H4 (cell line): ENCODE measurements around the gene MRPS14. TPM values are rescaled to one million over a fixed set of nuclear protein-coding genes. Genes with fewer than 3 reads are reported as not detected.
A peak's percentile ranks its signal among the peaks of the same experiment; 100 is the strongest.
"Not testable (repeated sequence)": the region's sequence is repeated elsewhere in the genome, so short reads cannot be mapped to it uniquely, and the experiment has no call there.

ENCODE experiments used
- DNase-seq: peaks from one replicate; pipeline ENCODE4 v3.0.0-alpha.2; 2015; ENCODE audit warnings: low spot score
- total RNA-seq: library from RNA; depleted of rRNA; stranded (reverse); fragments of >200 nt; shearing (Covaris generic); gene quantifications from 2 replicates; pipeline ENCODE4 v1.2.3, GENCODE V29; 2014

The MRPS14 gene
- total RNA-seq, 1 experiment from 2014 or later, result 30.3 TPM

DNA sequence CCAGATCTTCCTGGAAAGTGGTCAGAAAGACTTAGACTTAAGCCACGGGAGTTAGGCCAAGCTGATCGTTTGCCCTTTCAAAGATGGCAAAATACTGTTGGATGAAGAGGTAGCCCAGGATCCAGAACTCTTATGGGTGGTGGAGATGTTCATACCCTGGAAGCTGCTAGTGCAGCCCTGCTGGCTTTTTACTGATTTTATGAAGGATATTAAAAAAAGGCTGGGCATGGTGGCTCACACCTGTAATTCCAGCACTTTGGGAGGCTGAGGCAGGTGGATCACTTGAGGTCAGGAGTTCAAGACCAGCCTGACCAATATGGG lies 657 bp upstream of the MRPS14 start:
- not testable (repeated sequence) for DNase-seq

DNA sequence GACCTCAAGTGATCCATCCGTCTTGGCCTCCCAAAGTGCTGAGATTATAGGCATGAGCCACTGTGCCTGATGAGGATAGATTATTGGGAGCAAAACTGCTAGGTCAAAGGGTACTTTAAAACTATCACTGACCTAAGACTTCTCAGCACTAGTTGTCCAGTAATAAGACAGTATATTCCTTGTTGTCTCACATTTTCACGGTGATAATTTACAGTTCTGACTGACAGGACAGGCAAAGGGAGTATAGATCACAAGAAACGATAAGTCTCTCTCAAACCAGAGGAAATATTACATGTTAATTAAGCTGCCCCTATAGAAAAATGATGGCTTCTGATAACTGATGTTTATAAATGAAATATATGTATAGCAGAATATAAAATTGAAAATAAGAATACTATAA lies 3.7 kb downstream of the MRPS14 start:
- DNase-seq, result no peak

DNA sequence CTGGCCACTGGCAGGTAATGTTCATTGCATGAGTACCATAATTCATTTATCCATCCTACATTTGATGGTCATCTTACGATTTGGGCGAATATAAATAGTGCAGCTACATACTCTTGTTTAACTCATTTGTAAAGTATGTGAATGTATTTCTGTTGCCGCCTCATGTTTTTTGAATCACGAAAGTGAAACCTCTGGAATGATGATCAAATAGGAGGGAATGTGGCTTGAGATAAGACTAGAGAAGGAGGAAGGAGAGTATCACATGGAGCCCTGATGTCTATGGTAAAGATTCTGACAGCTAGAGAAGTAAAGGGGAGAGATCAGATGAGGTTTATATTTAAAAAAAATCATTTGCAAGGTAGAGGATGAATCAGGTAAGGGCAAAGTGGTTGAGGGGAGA lies 8.0 kb downstream of the MRPS14 start:
- no peak for DNase-seq

DNA sequence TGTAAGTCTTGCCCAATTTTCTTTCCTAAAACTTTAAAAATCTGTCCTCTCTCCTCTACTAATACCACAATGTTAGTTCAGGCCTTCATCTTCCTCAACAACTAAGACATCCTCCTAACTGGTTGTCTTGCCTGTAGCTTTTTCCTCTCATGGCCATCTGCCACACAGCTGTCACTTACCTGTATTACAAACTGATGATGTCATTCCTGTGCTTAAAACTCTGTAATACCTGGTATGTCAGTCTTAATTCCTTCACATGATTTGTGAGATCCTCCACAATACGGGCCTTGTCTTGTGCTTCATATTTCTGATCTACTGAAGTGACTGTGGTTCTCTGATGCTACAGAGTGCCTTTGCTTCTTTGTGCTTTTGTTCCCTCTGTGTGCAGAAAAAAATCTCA lies 9.8 kb downstream of the MRPS14 start:
- no peak for DNase-seq

DNA sequence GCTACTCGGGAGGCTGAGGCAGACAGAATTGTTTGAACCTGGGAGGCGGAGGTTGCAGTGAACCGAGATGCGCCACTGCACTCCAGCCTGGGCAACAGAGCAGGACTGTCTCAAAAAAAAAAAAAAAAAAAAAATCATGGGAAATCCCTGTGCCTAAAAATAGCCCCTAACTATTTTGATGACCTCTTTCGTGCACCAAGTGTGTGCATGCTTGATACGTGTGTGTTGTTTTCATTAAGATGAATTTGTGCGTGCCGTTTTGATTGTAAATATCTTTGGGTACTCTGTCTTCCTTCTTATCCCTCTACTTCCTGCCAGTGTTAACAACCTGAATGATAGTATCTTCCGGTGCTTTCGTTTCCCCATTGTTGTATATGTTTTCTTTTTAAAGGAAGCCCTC lies 13.7 kb downstream of the MRPS14 start:
- no peak for DNase-seq

DNA sequence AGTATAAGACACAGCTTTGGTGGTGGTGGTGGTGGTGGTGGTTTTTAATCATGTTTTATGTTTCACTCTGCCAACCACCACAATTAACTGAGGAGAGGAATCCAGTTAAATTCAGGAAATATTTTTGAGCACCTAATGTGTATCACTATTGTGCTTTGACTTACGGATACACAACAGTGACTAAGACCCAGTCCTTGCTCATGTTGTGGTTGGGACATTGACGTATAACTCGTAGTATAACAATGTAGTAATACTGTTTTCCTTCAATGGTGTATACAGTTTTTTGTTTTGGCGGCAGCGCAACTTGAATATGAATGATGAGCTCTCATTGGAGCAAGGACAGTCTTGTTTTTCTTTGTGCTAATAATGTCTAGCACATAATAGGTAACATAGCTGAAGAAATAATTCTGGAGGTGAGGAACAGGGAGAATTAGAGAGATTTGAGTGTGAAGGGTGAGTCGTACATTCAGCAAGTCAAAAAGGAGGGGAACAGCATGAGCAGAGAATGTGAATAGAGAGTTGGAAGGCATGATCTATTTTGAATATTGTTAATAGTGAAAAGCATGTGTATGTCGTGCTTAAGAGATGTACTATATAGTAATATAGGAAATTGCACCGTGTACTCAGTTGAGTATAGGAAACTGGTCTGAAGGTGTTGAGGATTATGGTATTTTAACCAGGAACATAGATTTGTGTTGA lies 18.0 kb downstream of the MRPS14 start:
- DNase-seq, result no peak

DNA sequence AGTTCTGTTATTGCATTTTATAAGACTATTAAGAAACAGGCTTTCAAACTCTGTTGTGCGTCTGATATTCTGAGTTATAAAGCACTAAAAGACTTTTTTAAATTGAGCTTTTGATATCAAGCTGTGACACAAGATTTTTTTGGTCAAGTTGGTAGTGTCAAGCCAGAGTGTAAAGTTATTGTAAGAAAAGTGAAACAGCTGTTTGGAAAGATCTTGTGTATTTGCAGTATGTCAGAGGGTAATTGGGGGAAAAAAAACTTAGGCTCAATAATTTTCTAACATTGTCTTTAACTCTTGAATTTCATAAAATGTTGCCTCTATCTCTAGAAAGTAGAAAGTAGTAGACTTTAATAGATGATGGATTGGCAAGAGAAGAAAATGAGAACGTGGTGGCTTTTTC lies 19.7 kb downstream of the MRPS14 start:
- no peak for DNase-seq

DNA sequence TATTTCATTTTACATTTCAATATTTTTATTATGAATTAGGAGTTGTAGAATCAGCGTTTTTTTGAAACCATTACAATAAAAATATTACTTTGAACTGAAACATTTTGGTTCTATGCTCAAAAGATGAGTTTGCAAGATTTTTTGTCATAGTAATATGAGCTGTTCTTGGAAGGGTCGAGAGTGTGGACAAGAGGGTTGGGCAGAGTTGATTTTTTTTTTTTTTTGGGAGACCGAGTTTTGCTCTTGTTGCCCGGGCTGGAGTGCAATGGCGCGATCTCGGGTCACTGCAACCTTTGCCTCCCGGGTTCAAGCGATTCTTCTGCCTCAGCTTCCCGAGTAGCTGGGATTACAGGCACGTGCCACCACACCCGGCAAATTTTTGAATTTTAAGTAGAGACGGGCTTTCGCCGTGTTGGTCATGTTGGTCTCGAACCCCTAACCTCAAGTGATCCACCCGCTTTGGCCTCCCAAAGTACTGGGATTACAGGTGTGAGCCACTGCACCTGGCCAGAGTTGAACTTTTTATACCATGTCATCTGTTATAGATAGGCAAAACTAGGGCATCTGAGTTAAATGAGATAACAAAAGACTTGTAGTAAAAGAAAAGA lies 20.2 kb downstream of the MRPS14 start:
- no peak for DNase-seq

DNA sequence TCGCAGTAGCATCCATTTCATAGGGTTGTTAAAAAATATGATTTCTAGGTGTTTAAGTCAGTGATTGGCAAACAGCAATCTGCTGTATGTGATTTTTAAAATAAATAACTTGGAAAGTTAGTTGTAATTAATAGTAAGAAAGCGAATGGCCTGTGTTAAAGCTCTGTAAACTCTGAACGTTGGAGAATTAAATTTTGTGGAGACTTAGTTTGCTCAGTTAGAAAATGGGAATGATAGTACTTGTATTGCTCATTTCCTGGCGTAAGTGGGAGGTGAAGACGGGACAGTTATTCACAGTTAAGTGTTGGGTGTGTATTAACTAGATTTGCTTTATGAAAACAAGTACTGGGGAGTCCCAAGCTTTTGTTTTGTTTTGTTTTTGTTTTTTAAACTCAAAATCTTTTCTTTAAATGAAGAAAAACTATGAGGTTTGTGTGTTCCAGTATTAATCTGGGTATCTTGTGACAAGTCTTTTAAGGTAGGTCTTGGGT lies 22.5 kb downstream of the MRPS14 start:
- no peak for DNase-seq

DNA sequence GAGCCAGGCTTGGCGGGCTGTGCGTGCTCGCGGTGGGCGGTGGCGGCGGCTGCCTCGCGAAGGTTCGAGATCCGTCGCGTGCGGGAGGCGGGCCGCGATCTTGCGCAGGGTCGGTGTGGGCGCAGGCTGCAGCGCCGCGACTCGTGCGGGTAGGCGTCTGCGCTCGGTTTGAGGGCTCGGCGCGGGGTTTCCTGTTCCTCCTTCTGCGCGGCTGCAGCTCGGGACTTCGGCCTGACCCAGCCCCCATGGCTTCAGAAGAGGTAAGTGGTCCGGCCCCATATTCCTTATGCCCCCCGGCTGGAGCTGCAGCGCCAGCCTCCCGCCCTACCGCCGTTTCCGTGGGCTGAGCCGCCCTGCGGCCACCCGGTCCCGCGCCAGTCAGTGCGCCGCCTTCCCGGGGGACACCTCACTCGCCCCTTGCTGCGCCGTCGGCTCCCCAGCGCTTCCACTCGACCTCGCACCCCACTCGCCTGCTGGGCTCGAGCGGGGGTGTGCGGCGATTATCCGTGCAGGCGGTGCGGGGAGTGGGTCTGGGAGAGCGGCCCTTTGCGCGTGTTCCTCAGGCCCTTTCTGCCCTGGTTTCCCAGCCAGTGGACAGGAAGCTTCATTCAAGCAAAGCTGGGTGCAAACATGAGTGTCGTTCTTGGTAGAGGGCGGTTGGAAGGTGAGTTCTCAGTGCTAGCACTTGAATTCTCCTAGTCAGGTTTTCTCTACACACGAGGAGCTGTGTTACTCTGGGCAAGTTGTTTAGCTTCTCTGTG lies 23.1 kb downstream of the MRPS14 start, which contains the start of gene CACYBP:
Gene CACYBP, plus strand, starts transcription at position 12 of the 761 bp plus-strand sequence. Its CDS starts 234 bp downstream, at position 246.
- peak; percentile 16 for DNase-seq

DNA sequence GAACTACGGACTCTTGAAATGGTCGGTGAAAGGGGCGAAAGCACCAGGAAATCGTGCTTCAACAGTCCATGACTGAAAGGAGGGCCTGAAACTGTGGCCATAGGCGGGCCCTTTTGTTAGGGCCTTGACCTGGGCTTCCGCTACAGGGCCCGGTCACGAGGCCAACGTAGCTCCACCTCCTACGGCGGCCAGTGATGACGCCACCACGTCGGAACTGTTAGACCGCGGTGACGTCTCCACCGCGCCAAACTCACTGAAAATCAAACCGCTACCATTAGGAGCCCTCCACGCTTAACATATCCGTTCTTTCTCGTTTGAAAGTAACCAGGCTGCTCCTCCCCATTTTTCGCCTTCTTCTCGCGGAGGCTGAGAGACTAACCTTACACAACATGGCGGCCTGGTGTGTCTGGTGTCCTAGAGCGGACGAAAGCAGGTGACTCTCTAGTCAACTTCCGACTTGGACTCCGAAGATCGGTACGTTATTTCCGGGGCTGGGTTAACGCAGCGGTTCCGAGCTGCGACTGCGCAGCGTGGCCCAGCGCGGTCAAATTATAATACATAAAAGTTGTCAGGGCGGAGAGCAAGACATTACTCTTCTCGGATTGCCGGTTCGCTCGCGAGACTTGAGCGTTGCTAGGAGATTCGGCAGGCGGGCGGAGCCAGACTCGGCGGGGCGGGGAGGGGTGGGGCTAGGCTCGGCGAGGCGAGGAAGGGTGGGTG lies 23.8 kb downstream of the MRPS14 start:
- DNase-seq, result peak; percentile 99

DNA sequence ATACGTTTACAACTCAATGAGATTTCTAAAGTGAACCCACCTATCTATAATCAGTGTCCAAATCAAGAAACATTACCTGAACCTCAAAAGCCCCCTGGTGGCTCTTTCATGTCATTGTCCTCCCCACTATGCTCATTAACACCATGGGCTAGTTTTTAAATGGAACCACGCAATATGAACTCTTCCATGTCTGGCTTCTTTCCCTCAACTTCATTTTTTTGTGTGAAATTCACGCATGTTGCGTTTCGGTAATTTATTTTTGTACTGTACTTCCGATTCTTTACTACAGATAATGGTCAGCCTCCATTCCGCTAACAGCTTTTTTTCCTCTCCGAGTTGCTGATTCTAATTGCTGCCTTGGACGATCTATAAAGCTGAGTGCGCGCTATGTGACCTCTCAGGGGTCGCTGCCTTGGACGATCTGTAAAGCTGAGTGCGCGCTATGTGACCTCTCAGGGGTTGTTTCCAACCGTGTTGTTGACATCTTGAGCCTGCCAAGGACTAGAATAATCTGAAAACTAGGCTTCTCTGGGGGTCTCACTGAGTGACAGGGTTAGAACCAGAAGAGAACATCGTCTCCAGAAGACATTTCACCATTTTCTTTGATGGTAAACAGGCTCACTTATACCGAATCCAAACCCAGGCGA lies 24.5 kb downstream of the MRPS14 start:
- peak; percentile 34 for DNase-seq

DNA sequence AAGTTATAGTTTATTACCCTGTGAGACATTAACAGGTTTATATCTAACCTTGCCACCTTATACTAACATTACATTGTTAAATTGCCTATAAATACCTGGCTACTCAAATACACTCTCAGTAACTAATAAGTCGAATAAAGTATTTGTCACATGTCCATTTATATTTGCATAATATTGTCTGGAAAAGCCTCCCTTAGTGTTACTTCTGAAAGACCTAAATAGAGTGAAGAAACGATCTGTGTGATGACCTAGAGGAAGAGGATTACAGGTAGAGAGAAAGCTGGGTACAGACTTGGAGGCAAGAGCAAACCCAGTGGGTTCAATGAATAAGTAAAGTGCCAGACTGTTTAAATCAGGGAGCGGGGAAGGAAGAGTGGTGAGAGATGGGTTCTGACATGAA lies 26.2 kb downstream of the MRPS14 start:
- no peak for DNase-seq

DNA sequence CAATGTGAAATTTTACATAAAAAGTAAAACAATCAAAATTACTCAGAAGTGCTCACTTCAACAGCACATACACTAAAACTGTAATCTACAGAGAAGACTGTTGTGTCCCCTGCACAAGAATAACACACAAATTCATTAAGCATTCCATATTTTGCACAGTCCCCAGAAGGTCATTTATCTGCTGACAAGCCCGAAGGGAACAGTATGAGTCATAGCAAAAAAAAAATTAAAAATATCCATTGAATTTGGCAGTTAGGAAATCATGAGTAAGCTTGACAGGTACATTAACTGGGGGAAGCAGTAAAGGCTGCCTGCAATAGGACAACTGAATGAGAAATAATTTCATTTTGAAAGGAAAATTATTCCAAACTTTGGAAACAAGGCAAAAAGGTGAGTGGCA lies 26.7 kb downstream of the MRPS14 start:
- no peak for DNase-seq

DNA sequence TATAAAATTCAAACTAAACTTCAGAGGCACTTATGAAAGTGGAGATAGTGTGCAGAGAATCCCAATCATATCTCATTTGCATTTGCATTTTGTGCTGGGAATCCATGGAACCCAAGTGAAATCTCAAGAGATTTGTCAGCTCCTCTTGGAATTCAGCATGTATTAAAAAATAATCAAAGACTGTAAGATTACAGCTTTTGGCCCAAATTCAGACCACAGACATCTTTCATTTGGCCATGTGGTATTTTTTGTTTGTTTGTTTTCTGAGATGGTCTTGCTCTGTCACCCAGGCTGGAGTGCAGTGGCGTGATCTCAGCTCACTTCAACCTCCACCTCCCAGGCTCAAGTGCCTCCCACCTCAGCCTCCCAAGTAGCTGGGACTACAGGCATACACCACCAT lies 27.3 kb downstream of the MRPS14 start:
- no peak for DNase-seq

DNA sequence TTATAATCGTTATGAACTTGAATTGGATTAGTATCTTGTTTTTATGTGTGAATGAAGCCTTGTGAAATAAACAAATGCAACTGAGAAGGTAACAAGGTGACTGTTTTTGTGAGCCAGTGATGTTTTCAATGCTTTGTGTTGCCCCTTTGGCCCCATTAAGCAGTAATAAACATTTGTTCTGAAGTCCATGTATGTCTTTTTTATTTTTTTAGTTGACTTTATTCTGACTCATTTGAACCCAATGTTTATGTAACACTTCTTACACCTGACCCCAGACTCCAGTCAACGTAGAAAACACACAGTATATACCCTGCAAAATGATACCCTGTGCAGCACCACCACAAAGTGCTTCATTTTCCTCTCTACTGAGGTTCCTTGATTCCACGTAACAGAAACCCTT lies 28.1 kb downstream of the MRPS14 start:
- no peak for DNase-seq

DNA sequence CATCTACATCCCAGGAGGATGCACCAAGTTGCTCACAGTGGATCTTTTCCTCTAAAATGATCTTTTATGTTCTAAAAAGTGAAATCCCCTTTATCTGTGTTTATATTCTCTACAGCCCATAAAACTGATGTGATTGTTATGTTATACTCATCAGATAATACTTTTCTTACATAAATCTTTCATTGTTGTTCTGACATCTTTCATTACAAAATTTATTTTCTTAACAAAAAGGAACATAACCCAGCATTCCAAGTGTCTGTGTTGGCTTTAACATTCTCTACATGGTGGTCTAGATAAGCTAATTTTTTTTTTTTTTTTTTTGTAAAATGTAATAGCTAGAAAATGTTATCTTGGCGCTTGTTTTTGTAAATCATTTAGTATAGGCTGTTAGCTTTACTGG lies 31.8 kb downstream of the MRPS14 start:
- DNase-seq, result no peak

DNA sequence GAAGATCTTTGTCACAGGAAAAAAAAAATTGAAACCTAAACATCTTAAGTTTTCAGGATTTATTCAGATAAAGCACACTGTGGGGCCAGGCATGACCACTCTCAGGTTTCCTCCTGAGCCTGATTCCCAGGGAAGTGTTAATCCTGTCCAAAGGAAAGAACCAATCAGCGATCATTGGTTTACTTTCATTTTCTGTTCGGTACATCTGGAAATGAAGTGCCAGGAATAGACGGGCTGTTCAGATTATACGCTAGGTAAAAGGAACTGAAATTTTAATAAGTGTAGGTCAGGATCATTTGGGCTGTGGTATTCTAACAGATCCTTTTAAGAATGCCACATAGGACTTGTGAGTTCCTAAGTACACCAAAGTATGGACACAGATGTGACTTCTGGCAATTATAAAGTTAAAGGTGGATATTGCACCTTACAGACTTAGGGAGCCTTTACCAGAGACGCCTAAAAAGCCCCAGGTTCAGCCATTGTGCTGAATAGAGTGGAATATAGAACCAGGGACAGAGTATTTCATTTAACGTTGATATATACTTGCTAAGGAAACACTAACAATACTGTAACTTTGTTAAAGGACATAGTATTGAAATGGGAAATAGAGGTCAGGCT lies 32.7 kb downstream of the MRPS14 start:
- peak; percentile 85 for DNase-seq

DNA sequence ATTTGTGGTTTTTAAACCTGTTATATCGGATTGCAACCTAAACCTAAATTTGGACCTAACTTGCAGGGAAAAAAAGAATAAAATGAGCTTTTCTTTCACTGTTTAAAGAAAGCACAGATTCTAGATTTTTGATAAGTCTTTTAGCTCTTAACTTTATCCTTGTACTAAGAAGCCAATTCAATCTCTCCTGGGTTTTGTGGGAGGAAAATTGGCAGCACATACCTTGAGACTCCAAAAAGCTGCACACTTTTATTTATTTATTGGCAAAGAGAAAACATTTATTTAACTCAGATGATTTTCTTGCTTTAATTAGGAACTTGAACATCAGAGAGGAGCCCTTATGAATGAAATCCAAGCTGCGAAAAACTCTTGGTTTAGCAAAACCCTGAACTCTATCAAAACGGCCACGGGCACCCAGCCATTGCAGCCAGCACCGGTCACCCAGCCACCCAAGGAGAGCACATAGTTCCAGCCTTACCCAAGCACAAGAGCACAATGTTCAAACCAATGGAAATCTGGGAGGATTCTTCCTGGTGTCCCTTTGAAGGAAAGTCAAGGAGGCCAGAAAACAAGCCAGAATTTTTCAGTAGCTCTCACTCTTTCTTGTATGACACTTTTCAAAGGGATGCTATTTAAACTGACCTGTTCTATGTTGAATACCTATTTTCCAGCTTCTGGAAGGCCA lies 33.5 kb downstream of the MRPS14 start:
- no peak for DNase-seq

DNA sequence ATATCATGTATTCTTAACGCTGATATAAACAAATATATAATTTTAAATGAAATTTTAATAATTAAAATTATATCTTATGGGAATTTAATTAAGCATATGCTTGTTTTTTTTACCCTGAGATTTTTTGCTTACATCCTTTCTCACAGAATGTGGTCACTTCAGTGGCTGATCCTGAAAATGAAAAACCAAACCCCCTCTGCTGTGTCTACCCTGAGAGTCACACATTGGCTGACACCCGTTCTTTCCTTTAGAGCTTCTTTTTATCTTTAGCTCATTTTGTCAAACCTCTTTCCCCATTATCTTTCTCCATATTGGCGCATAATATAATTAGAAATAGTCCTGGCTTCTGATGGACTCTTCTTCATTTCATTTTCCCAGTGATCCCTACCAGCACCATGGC lies 34.2 kb downstream of the MRPS14 start:
- no peak for DNase-seq

DNA sequence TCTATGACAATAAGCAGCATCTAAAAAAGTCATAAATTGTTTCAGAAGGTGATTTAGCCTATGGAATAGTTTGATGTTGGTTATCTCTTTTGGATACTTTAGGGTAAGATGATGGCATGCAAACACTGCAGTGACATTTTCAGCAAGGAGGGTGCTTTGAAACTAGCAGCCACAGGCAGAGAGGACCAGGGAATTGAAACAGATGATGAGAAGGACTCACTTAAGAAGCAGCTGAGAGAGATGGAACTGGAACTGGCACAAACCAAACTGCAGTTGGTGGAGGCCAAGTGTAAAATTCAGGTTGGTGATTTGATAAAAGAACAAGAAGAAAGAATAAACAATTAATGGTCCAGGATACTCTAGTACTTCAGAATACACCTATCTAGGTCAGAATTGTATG lies 34.7 kb downstream of the MRPS14 start:
- DNase-seq, result no peak
